GF-D8 (cell line): ENCODE data around the gene ZNF320.
"Not testable (repeated sequence)": the region's sequence is repeated elsewhere in the genome, so short reads cannot be mapped to it uniquely, and the experiment has no call there.

Experiments used
- DNase-seq: peaks from one replicate; lab custom pipeline; 2025; lab: John Stamatoyannopoulos, UW

Gene ZNF320

DNA sequence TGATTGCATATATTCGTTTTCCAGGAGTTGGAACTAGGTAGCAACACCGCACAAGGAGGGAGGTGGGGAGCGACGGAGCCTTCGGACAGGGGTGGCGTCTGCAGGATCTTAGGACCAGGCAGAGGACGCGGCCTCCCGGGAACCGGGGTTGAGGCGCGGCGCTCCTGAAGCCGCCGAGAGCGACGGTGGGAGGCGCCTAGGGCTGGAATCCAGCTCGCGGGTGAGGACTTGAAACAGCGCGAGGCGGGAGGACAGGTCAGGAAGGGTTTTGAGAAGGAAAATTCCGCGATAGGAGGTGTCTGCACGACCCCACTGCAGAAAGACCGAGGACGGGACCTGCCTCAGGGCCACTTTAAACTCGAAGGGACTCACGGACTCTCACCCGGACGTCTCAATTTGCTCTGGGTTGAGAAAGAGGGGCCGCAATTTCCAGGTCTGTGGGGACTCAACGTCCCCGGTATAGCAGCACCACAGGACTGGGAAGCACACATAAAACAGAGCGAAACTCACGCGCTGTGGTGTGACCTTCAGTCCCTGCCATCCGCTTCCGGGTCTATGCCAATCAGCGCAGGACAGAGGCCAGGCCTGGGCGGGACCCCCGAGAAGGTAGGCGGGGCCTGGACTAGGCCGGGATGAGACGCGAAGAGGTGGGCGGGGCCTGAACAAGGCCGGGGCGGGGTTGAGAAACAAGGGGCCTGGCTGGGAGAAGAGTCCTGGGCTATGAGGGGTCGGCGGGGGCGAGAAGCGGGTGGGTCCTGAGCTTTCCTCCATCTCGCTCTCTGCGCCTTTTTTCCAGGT, at the start of gene ZNF320:
ZNF320 (minus strand) TSS at position 498 of the 798 bp plus-strand sequence. CDS start 7,380 bp downstream, outside the sequence.
- DNase-seq: peak; percentile 77

DNA sequence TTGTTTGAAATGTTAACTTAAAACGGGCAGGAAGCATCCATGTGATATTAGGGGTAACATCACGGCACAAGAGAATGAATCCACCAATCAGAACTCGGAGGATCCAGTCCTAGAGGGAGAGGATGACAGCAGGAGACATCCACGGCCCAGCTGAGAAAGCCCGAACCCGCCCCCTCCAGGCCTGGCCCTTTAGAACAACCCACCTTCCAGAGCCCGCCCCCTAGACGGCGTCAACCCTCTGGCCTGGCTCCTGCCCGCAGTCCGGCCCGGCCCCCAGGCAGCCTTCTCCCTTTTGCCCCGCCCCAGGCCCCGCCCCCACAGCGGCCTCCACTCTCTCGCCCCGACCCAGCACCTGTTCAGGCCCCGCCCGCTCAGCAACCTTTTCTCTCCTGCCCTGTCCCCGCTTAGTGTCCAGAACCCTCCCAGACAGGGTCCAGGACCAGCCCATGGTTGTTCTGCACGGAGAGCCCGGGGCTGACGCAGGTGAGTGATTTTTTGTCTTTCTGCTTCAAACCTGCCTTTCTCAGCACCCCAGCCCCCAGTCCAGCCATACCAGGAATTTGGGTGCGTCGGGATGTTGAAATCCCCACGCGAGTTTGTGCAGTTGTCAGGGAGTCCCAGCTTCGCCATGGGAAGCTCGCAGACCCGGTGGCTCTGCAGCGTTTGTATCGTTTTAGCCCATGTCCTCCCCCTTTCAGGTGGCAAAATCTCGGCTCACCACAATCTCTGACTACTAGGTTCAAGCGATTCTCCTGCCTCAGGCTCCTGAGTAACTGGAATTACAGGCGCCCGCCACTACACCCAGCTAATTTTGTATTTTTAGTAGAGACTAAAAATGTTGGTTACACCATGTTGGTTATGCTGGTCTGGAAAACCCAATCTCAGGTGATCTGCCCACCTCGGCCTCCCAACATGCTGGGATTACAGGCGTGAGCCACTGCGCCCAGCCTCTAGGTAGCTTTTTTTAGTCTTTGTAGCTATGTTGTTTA, 49.2 kb upstream of the ZNF320 start:
- no peak for DNase-seq

DNA sequence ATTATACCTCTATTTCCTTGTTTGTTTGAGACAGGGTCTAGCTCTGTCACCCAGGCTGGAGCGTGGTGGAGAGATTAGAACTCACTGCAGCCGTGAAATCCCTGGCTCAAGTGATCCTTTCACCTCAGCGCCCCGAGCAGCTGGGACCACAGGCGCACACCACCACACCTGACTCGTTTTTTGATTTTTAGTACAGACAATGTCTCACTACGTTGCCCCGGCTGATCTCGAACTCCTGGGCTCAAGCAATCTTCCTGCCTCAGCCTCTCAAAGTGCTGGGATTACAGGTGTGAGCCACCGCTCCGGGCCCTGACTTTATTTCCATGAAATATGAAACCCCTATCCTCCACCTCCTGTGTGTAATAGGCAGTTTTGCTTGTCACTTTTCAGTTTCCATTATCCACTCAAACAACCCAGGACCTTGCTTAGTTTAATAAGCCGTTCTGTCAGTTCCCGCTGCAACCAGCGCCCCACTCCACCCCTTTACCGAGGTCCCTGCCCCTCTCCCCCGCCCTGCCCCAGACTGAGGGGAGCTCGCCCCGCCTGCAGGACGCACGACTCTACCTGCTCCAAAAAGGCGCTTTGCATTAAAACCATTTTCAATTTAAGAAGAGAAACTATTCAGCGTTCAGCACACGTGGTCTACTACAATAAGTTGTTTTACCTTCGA, 48.4 kb upstream of the ZNF320 start:
- DNase-seq: no peak

DNA sequence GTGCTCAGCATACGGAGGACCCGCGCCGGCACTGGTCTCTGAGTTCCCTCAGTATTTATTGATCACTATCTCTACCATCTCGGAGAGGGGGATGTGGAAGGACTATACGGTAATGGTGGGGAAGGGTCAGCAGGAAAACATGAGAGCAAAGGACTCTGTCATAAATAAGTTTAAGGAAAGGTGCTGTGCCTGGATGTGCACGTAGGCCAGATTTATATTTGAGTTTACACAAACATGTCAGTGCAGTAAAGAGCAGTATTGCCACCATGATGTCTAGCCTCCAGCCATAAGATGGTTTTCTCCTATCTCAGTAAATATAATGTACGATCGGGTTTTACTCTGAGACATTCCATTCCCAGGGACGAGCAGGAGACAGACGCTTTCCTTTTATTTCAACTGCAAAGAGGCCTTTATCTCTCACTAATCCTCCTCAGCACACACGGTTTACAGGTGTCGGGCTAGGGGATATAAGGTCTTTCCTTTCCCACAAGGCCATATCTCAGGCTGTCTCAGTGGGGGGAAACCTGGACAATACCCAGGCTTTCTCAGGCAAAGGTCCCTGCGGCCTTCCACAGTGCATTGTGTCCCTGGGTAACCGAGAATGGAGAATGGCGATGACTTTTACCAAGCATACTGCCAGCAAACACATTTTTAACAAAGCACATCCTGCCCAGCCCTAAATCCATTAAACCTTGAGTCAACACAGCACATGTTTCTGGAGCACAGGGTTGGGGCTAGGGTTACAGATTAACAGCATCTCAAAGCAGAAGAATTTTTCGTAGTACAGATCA, 47.5 kb upstream of the ZNF320 start:
- not testable (repeated sequence) for DNase-seq

DNA sequence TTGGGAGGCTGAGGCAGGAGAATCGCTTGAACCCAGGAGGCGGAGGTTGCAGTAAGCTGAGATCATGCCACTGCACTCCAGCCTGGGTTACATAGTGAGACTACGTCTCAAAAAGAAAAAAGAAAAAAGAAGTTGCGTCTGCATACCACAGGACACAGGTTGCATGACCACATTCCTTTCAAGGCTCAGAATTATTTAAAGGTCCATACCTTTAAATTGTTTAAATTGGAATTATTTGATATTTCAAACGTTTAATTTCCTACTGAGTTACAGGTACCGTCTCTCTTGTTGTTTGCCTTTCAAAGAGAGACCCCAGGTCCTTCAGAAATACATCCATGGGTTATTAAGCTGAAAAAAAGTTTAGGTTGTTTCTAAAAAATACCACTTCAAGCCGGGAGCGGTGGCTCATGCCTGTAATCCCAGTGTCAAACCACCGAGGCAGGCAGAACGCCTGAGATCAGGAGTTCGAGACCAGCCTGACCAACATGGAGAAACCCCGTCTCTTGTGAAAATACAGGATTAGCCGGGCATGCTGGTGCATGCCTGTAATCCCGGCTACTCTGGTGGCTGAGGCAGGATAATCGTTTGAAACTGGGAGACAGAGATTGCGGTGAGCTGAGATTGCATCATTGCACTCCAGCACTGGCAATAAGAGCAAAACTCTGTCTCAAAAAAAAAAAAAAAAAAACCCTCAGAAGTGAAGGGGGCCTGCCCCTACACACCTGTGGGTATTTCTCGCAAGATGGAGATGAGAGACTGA, 46.6 kb upstream of the ZNF320 start:
- no peak for DNase-seq

DNA sequence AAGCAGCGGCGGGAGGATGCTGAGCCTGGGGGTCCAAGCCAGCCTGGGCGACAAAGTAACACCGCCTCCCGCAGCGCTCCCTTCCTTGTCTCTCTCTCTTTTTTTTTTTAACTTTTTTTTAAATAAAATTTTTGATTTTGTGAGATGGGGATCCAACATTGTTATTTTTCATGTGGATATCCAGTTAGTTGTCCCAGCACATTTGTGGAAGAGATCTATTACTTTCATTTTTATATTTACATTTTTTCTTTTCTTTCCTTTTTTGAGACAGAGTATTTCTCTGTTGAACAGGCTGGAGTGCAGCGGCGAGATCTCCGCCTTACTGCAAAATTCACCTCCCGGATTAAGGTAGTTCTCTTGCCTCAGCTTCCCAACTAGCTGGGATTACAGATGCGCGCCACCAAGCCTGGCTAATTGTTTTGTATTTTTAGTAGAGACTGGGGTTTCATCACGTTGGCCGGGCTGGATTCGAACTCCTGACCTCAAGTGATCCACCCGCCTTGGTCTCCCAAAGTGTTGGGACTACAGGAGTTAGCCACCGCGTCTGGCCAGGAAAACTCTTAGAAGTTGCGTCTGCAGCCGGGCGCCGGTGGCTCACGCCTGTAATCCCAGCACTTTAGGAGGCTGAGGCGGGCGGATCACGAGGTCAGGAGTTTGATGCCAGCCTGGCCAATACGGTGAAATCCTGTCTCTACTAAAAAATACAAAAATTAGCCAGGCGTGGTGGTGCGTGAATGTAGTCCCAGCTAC, 45.9 kb upstream of the ZNF320 start:
- DNase-seq: no peak

DNA sequence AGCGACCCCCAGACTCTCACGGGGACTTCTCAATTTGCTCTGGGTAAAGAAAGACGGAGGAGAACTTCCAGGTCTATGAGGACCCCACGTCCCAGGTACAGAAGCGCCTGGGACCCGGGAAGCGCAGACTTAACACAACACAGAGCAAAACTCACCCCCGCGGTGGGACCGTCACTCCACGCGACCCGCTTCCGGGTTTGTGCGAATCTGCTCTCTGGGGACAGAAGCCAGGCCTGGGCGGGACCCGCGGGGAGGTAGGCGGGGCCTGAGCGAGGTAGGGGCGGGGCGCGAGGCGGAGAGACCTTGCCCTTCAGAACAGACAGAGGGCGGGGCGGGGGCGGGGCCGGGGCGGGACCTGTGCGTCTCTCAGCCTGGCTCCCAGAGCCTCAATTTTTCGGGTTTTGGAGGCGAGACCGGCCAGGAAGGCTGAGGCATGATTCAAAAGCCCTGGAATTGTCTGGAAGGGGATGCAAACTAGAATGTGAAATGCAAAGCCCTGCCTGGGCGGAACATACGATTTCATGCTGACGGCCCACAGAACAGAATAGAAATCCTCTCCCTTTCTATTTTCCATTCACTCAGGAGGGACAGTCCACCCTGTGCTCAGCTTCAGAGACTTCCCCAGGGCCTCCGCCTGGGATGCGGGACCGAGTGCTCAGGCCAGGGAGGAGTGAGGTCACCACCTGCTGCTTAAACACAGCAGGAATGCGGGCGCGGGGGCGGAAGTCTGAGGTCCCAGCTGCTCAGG, 45.1 kb upstream of the ZNF320 start:
- peak; percentile 71 for DNase-seq

DNA sequence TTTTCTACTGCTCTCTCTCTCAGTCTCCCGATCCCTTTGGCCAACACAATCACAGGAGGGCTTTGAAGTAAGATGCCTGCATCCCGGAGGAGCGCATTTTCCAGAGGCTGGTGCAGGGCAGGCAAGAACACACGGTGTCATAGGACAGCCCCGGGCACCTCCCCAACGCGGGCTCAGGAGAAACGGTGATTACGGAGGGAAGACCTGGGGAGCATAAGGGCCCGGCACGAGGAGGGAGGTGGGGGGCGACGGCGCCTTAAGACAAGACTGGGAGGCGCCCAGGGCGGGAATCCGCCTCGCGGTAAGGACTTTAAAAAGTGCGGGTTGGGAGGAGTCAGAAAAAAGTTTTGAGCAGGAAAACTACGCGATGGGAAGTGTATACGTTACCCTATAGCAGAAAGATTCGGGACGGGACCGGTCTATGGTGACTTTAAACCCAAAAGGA, 44.5 kb upstream of the ZNF320 start:
- no peak for DNase-seq

DNA sequence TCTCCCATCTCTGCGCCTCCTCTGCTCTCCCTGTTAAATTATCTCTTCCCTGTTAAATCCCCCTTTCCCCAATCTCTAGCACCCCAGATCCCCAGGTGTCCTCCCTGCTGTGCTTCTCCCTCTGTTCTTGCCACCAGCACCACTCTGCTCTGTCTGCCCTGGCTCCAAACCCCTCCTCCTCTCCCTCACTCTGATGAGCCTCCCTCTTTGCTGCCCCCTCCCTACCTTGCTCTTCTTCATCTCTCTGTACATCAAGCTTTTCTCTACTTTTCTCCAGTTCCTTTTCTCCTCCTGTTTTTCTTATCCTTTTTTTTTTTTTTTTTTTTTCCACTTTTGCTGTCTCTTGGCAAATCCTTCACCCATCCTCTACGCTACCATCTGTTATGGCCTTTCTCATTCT, 44.1 kb upstream of the ZNF320 start:
- DNase-seq: not testable (repeated sequence)

DNA sequence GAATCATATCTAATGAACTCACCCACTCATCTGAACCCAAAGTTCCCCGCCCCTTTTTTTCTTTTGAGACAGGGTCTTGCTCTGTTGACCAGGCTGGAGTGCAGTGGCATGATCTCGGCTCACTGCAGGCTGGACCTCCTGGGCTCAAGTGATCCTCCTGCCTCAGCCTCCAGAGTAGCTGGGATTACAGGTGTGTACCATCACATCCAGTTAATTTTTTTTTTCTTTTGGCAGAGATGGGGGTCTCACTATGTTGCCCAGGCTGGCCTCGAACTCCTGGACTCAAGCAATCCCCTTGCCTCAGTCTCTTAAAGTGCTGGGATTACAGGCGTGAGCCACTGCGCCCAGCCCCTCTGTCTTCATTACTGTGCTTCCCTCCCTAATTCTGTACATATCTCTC, 43.5 kb upstream of the ZNF320 start:
- not testable (repeated sequence) for DNase-seq

DNA sequence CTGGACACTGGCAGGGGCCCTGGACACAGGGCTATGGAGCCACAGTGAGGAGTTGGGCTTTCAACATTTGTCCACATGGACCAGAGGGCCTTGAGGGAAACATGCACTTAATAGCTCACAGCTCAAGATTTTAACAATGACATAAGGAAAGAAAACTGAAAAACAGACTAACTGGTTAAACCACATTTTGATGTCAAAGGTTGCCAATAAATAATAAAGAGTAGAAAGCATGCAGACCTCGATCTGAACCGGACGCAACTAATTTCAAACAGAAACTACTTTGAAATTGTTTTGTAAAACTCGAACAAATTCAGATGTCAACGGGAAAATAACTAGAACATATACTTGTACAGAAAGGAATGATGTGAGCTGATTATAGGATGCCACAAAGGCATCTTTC, 41.3 kb upstream of the ZNF320 start:
- DNase-seq: no peak

DNA sequence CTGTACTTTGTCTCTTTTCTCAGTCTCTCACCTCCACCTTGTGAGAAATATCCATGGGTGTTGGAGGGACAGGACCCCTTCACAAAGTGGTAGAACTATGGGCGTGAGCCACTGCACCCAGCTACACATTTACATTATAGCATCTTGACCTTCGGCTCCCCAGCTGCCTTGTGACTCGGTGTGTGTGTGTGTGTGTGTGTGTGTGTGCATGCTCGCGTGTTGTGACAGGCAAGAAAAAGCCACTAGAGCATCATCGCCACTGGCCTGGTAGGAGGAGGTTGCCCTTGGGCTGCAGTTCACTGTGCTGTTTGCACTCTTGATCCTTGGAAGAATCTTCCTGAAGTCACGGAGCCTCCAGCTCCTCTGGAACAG, 39.5 kb upstream of the ZNF320 start:
- DNase-seq: no peak

DNA sequence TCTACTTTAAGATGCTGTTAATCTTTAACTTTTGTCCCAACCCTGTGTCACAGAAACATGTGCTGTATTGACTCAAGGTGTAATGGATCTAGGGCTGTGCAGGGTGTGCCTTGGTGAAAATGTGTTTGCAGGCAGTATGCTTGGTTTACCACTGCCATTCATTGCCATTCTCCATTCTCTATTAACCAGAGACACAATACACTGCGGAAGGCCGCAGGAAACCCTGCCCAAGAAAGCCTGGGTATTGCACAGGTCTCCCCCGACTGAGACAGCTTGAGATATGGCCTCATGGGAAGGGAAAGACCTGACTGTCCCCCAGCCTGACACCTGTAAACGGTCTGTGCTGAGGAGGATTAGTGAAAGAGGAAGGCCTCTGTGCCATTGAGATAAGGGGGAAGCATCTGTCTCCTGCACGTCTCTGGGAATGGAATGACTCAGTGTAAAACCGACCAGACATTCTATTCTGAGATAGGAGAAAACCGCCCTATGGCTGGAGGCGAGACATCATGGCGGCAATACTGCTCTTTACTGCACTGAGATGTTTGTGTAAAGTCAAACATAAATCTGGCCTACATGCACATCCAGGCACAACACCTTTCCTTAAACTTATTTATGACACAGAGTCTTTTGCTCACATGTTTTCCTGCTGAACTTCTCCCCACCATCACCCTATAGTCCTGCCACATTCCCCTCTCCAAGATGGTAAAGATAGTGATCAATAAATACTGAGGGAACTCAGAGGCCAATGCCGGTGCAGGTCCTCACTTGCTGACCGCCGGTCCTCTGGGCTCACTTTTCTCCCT, 38.9 kb upstream of the ZNF320 start:
- peak; percentile 97 for DNase-seq

DNA sequence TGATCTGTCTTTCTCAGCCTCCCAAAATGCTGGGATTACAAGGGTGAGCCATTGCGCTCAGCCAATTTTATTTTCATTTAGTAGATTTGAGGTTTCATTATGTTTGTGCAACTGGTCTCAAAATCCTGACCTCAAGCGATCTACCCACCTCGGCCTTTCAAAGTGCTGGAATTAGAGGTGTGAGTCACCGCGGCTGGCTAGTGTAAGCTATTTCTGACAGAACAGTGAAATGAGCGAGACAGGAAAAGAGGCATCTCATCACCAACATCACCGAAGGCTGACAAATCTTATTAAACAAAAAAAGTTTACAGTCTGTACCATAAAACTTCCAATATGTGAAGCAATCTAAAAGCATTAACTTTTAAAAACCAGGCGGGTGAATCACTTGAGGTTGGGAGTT, 38.0 kb upstream of the ZNF320 start:
- DNase-seq: no peak

DNA sequence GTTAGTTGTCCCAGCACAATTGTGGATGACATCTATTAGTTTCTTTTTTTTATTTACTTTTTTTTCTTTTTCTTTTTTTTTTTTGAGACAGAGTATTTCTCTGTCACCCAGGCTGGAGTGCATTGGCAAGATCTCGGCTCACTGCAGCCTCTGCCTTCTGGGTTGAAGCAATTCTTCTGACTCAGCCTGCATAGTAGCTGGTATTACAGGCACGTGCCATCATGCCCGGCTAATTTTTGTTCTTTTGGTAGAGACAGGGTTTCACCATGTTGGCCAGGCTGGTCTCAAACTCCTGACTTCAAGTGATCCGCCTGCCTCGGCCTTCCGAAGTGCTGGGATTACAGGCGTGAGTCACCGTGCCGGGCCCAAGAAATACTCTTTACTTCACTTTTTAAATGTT, 27.2 kb upstream of the ZNF320 start:
- not testable (repeated sequence) for DNase-seq

DNA sequence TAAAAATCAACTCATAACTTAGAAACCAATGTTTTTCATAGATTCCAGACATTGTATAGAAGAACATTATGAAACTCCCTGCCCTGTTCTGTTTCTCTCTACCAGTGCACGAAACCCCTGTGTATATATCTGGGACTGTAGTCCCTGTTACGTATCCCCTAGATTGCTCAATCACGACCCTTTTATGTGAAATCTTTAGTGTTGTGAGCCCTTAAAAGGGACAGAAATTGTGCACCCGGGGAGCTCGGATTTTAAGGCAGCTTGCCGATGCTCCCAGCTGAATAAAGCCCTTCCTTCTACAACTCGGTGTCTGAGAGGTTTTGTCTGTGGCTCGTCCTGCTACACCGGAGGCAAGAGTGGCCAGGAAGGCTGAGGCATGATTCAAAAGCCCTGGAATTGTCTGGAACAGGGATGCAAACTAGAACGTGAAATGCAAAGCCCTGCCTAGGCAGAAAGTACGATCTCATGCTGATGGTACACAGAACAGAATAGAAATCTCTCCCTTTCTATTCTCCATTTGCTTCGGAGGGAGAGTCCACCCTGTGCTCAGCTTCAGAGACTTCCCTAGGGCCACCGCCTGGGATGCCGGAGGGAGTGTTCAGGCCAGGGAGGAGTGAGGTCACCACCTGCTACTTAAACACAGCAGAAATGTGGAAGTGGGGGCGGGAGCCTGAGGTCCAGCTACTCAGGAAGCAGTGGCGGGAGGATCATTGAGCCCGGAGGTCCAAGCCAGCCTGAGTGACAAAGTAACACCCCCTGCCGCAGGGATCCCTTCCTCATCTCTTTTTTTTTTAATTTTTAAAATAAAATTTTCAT, 26.6 kb upstream of the ZNF320 start:
- peak; percentile 67 for DNase-seq
